Peyer's patch (tissue), 4 donors: ENCODE results near the gene NUFIP2.

ENCODE experiments used
- CTCF ChIP-seq, 6 experiments: fragments of 450-650 bp in 4 of 6; fragments of 200-600 bp in 2 of 6; sonication (generic) in 1 of 6; IDR thresholded peaks; one replicate each; pipeline ENCODE4 v1.5.1; 2017 to 2019; ENCODE audit warnings: antibody characterized with exemption in 6 of 6, mild to moderate bottlenecking in 3 of 6, moderate library complexity in 1 of 6
- POLR2A ChIP-seq, 2 donors: fragments of 450-650 bp; IDR thresholded peaks; one replicate each; pipeline ENCODE4 v1.5.1; 2017; ENCODE audit warnings: antibody characterized with exemption in 2 of 2, mild to moderate bottlenecking in 2 of 2, moderate library complexity in 2 of 2

GRCh38 chr17:29292071-29292991 lies 1.6 kb downstream of the NUFIP2 start:
- no peak for TF ChIP-seq CTCF (IDR thresholded peaks at IDR 0.05)
- TF ChIP-seq POLR2A (IDR thresholded peaks at IDR 0.05): no peak
